Activated naive CD8-positive, alpha-beta T cell (primary cell): Measurements from ENCODE around the gene TSHZ1.

Source experiments
- H3K27ac Mint-ChIP-seq: one replicate; pipeline ENCODE4 v1.8.0; 2021; ENCODE audit warnings: mixed read lengths
- H3K27me3 Mint-ChIP-seq: one replicate; pipeline ENCODE4 v1.8.0; 2021; ENCODE audit warnings: mixed read lengths
- H3K36me3 Mint-ChIP-seq: one replicate; pipeline ENCODE4 v1.8.0; 2021; ENCODE audit warnings: mixed read lengths
- H3K4me1 Mint-ChIP-seq: one replicate; pipeline ENCODE4 v1.8.0; 2021; ENCODE audit warnings: low read depth, mixed read lengths
- H3K4me3 Mint-ChIP-seq: one replicate; pipeline ENCODE4 v1.8.0; 2021; ENCODE audit warnings: mild to moderate bottlenecking, mixed read lengths
- H3K9me3 Mint-ChIP-seq: one replicate; pipeline ENCODE4 v1.8.0; 2021; ENCODE audit warnings: low read depth, mixed read lengths

Gene TSHZ1

GRCh38 chr18:75238100-75238499, 27.5 kb downstream of the TSHZ1 start:
- H3K27me3 Mint-ChIP-seq = no peaks in the 10 kb centered on the region
- peaks cover 8% of the 10 kb centered on the region for H3K36me3 Mint-ChIP-seq
- H3K4me3 Mint-ChIP-seq = no peak overlapping the region
- peaks cover 42% of the 10 kb centered on the region for H3K4me1 Mint-ChIP-seq
- H3K9me3 Mint-ChIP-seq = no peaks in the 10 kb centered on the region
- H3K27ac Mint-ChIP-seq = no peak overlapping the region

GRCh38 chr18:75238786-75239185, 28.2 kb downstream of the TSHZ1 start:
- H3K4me3 Mint-ChIP-seq = no peak overlapping the region
- H3K36me3 Mint-ChIP-seq = peaks cover 8% of the 10 kb centered on the region
- H3K4me1 Mint-ChIP-seq = peaks cover 42% of the 10 kb centered on the region
- no peaks in the 10 kb centered on the region for H3K9me3 Mint-ChIP-seq
- H3K27me3 Mint-ChIP-seq = no peaks in the 10 kb centered on the region
- no peak overlapping the region for H3K27ac Mint-ChIP-seq

- Mint-ChIP-seq H3K27ac (no peak overlapping the region), H3K4me3 (no peak overlapping the region), H3K9me3 (no peaks in the 10 kb centered on the region), H3K4me1 (peaks cover 51% of the 10 kb centered on the region), H3K36me3 (peaks cover 8% of the 10 kb centered on the region), H3K27me3 (no peaks in the 10 kb centered on the region)
Measured at GRCh38 chr18:75240433-75240832, 29.8 kb downstream of the TSHZ1 start.

- Mint-ChIP-seq H3K27ac (no peak overlapping the region), H3K4me1 (peaks cover 57% of the 10 kb centered on the region), H3K36me3 (peaks cover 7% of the 10 kb centered on the region), H3K27me3 (no peaks in the 10 kb centered on the region), H3K9me3 (no peaks in the 10 kb centered on the region), H3K4me3 (no peak overlapping the region)
Measured at GRCh38 chr18:75241705-75242104, 31.1 kb downstream of the TSHZ1 start.

- H3K27me3 Mint-ChIP-seq = no peaks in the 10 kb centered on the region
- peaks cover 3% of the 10 kb centered on the region for H3K36me3 Mint-ChIP-seq
- H3K4me1 Mint-ChIP-seq = peaks cover 69% of the 10 kb centered on the region
- no peaks in the 10 kb centered on the region for H3K9me3 Mint-ChIP-seq
- no peak overlapping the region for H3K4me3 Mint-ChIP-seq
- peak overlapping the region; percentile 85 for H3K27ac Mint-ChIP-seq
Measured at GRCh38 chr18:75244351-75245313, 34.0 kb downstream of the TSHZ1 start.

- Mint-ChIP-seq H3K4me1 (peaks cover 68% of the 10 kb centered on the region), H3K27me3 (no peaks in the 10 kb centered on the region), H3K4me3 (peak overlapping the region; percentile 89), H3K9me3 (no peaks in the 10 kb centered on the region), H3K36me3 (no peaks in the 10 kb centered on the region), H3K27ac (peak overlapping the region; percentile 93)
Measured at GRCh38 chr18:75246721-75247610, 36.4 kb downstream of the TSHZ1 start.

- Mint-ChIP-seq H3K9me3 (no peaks in the 10 kb centered on the region), H3K4me1 (peaks cover 69% of the 10 kb centered on the region), H3K27me3 (no peaks in the 10 kb centered on the region)
Measured at GRCh38 chr18:75247611-75248421, 37.2 kb downstream of the TSHZ1 start.

GRCh38 chr18:75248426-75249174, 38.0 kb downstream of the TSHZ1 start:
- H3K36me3 Mint-ChIP-seq = no peaks in the 10 kb centered on the region
- H3K4me1 Mint-ChIP-seq = peaks cover 74% of the 10 kb centered on the region
- peak overlapping the region; percentile 89 for H3K4me3 Mint-ChIP-seq
- H3K27me3 Mint-ChIP-seq = no peaks in the 10 kb centered on the region
- no peaks in the 10 kb centered on the region for H3K9me3 Mint-ChIP-seq
- peak overlapping the region; percentile 93 for H3K27ac Mint-ChIP-seq

More at GRCh38 chr18:75247611-75248421, 37.2 kb downstream of the TSHZ1 start:
- H3K36me3 Mint-ChIP-seq = no peaks in the 10 kb centered on the region
- peak overlapping the region; percentile 89 for H3K4me3 Mint-ChIP-seq
- H3K27ac Mint-ChIP-seq = peak overlapping the region; percentile 93

GRCh38 chr18:75249175-75249518, 38.5 kb downstream of the TSHZ1 start:
- H3K4me1 Mint-ChIP-seq = peaks cover 76% of the 10 kb centered on the region

GRCh38 chr18:75249672-75250470, 39.3 kb downstream of the TSHZ1 start:
- H3K4me1 Mint-ChIP-seq = peaks cover 73% of the 10 kb centered on the region
- no peaks in the 10 kb centered on the region for H3K9me3 Mint-ChIP-seq
- no peak overlapping the region for H3K4me3 Mint-ChIP-seq
- no peaks in the 10 kb centered on the region for H3K36me3 Mint-ChIP-seq
- H3K27ac Mint-ChIP-seq = peak overlapping the region; percentile 58
- H3K27me3 Mint-ChIP-seq = no peaks in the 10 kb centered on the region

More at GRCh38 chr18:75249175-75249518, 38.5 kb downstream of the TSHZ1 start:
- H3K36me3 Mint-ChIP-seq = no peaks in the 10 kb centered on the region
- no peak overlapping the region for H3K4me3 Mint-ChIP-seq
- no peaks in the 10 kb centered on the region for H3K9me3 Mint-ChIP-seq
- no peaks in the 10 kb centered on the region for H3K27me3 Mint-ChIP-seq
- H3K27ac Mint-ChIP-seq = no peak overlapping the region

GRCh38 chr18:75250471-75250821, 39.8 kb downstream of the TSHZ1 start:
- no peak overlapping the region for H3K27ac Mint-ChIP-seq
- H3K4me1 Mint-ChIP-seq = peaks cover 73% of the 10 kb centered on the region
- H3K27me3 Mint-ChIP-seq = no peaks in the 10 kb centered on the region
- H3K9me3 Mint-ChIP-seq = no peaks in the 10 kb centered on the region
- no peak overlapping the region for H3K4me3 Mint-ChIP-seq
- H3K36me3 Mint-ChIP-seq = no peaks in the 10 kb centered on the region

GRCh38 chr18:75251466-75251865, 40.9 kb downstream of the TSHZ1 start:
- H3K36me3 Mint-ChIP-seq = no peaks in the 10 kb centered on the region
- no peaks in the 10 kb centered on the region for H3K27me3 Mint-ChIP-seq
- H3K4me3 Mint-ChIP-seq = no peak overlapping the region
- peak overlapping the region; percentile 50 for H3K27ac Mint-ChIP-seq
- H3K4me1 Mint-ChIP-seq = peaks cover 70% of the 10 kb centered on the region
- H3K9me3 Mint-ChIP-seq = no peaks in the 10 kb centered on the region

- no peak overlapping the region for H3K4me3 Mint-ChIP-seq
- H3K27me3 Mint-ChIP-seq = no peaks in the 10 kb centered on the region
- H3K27ac Mint-ChIP-seq = no peak overlapping the region
- peaks cover 2% of the 10 kb centered on the region for H3K36me3 Mint-ChIP-seq
- H3K4me1 Mint-ChIP-seq = peaks cover 68% of the 10 kb centered on the region
- no peaks in the 10 kb centered on the region for H3K9me3 Mint-ChIP-seq
Measured at GRCh38 chr18:75252136-75252535, 41.5 kb downstream of the TSHZ1 start.
